ENCODE data around the gene IFT43.

Gene IFT43

GRCh38 chr14:75985618-75986438 lies at the start of gene IFT43:
TSS of gene IFT43 (plus strand) at chr14:75985763. CDS start at chr14:75985787, 24 bp downstream.
- peak; percentile 69 for DNase-seq

- DNase-seq, result no peak
These were observed 46.4 kb upstream of the IFT43 start for GRCh38 chr14:75939200-75939599.

GRCh38 chr14:75941030-75941429 lies 44.5 kb upstream of the IFT43 start:
- DNase-seq, result no peak

- DNase-seq, result no peak
These were observed 40.8 kb upstream of the IFT43 start for GRCh38 chr14:75944607-75945241.

- DNase-seq, result no peak
These were observed 38.8 kb upstream of the IFT43 start for GRCh38 chr14:75946785-75947184.

- DNase-seq, result no peak
These were observed 33.1 kb upstream of the IFT43 start for GRCh38 chr14:75952489-75952888.

- no peak for DNase-seq
These were observed 26.5 kb upstream of the IFT43 start for GRCh38 chr14:75959031-75959430.

- DNase-seq, result no peak
These were observed 25.3 kb upstream of the IFT43 start for GRCh38 chr14:75960231-75960630.

GRCh38 chr14:75961662-75962061 lies 23.9 kb upstream of the IFT43 start:
- no peak for DNase-seq

GRCh38 chr14:75967866-75968265 lies 17.7 kb upstream of the IFT43 start:
- no peak for DNase-seq

- no peak for DNase-seq
These were observed 17.1 kb upstream of the IFT43 start for GRCh38 chr14:75968456-75968855.

- DNase-seq, result no peak
These were observed 16.4 kb upstream of the IFT43 start for GRCh38 chr14:75969126-75969525.

- no peak for DNase-seq
These were observed 15.7 kb upstream of the IFT43 start for GRCh38 chr14:75969891-75970290.

- DNase-seq, result no peak
These were observed 14.6 kb upstream of the IFT43 start for GRCh38 chr14:75970989-75971388.

- DNase-seq, result no peak
These were observed 14.1 kb upstream of the IFT43 start for GRCh38 chr14:75971509-75971908.

GRCh38 chr14:75972801-75973421 lies 12.7 kb upstream of the IFT43 start:
- DNase-seq, result no peak

- DNase-seq, result peak; percentile 2
These were observed 8.6 kb upstream of the IFT43 start for GRCh38 chr14:75976826-75977581.

- DNase-seq, result no peak
These were observed 8.0 kb upstream of the IFT43 start for GRCh38 chr14:75977582-75977943.

- DNase-seq, result no peak
These were observed 7.3 kb upstream of the IFT43 start for GRCh38 chr14:75978249-75978731.

GRCh38 chr14:75979071-75979571 lies 6.4 kb upstream of the IFT43 start:
- DNase-seq, result peak; percentile 3

- no peak for DNase-seq
These were observed 5.7 kb upstream of the IFT43 start for GRCh38 chr14:75979648-75980565.

- no peak for DNase-seq
These were observed 4.7 kb upstream of the IFT43 start for GRCh38 chr14:75980856-75981255.

Measured in OCI-M1 (cell line).